ENCODE measurements around the gene FHAD1. TPM values are rescaled to one million over a fixed set of nuclear protein-coding genes. Genes with fewer than 3 reads are reported as not detected.

The FHAD1 gene
- polyA plus RNA-seq, 4 donors: 0.22 to 0.58 (median 0.36) TPM

DNA sequence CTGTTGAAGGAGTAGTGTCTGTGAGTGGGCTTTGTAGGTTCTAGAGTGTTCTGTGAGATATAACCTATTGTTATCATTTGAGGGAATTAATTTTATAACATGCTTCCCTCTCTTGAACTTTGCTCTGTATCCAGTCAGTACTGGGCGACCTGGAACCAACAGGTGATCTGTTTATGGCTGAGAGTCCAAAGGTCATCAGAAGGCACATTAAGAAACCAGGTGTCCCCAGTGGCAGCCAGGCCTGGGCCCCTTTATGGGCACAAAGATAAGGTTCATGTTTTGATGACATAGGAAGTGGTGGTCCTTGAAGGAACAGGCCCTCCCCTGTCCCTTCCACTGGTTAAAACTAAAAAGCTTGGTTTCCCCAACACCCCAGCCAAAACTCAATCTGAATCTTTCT, 61.1 kb downstream of the FHAD1 start:
- WGBS, 3 donors: 18 to 41% (median 25%) methylated on average over 1 of the region's 1 CpG
- Histone ChIP-seq H3K36me3 (ENCODE audit: control insufficient read depth in 3 of 3, insufficient read depth in 2 of 3, low read depth in 1 of 3, low read length in 3 of 3) (no peaks in the 10 kb centered on the region), H3K4me3 (ENCODE audit: low read depth in 1 of 3, low read length in 3 of 3) (no peak overlapping the region), H3K9me3 (ENCODE audit: control insufficient read depth in 2 of 2, insufficient read depth in 1 of 2, low read depth in 1 of 2, low read length in 1 of 2) (peaks cover 2 to 27% of the 10 kb centered on the region in 2 donors), H3K4me1 (ENCODE audit: control insufficient read depth in 3 of 3, insufficient read depth in 2 of 3, low read depth in 1 of 3, low read length in 2 of 3) (peaks cover 4 to 38% (median 13%) of the 10 kb centered on the region in 3 donors), H3K27me3 (ENCODE audit: control insufficient read depth in 3 of 3, insufficient read depth in 3 of 3, low read length in 3 of 3) (no peaks in the 10 kb centered on the region), H3K27ac (ENCODE audit: low read depth in 1 of 3, low read length in 2 of 3) (peak overlapping the region; percentile 91 to 98 (median 95))
- DNase-seq (peak; percentile 96), FAIRE-seq (no peak)

GRCh38 chr1:15308621-15309027, 61.6 kb downstream of the FHAD1 start:
- DNase-seq (peak in 1 of 2 donors; percentile 72), FAIRE-seq (no peak)
- Histone ChIP-seq H3K36me3 (ENCODE audit: control insufficient read depth in 3 of 3, insufficient read depth in 2 of 3, low read depth in 1 of 3, low read length in 3 of 3) (no peaks in the 10 kb centered on the region), H3K9me3 (ENCODE audit: control insufficient read depth in 2 of 2, insufficient read depth in 1 of 2, low read depth in 1 of 2, low read length in 1 of 2) (peaks cover 2 to 27% of the 10 kb centered on the region in 2 donors), H3K27ac (ENCODE audit: low read depth in 1 of 3, low read length in 2 of 3) (peak overlapping the region; percentile 91 to 98 (median 95)), H3K27me3 (ENCODE audit: control insufficient read depth in 3 of 3, insufficient read depth in 3 of 3, low read length in 3 of 3) (no peaks in the 10 kb centered on the region), H3K4me3 (ENCODE audit: low read depth in 1 of 3, low read length in 3 of 3) (no peak overlapping the region), H3K4me1 (ENCODE audit: control insufficient read depth in 3 of 3, insufficient read depth in 2 of 3, low read depth in 1 of 3, low read length in 2 of 3) (peaks cover 4 to 38% (median 13%) of the 10 kb centered on the region in 3 donors)
- WGBS, 3 donors: 15 to 53% (median 22%) methylated on average over 6 of the region's 6 CpGs

GRCh38 chr1:15309687-15310086, 62.7 kb downstream of the FHAD1 start:
- H3K9me3 ChIP-seq (ENCODE audit: control insufficient read depth in 2 of 2, insufficient read depth in 1 of 2, low read depth in 1 of 2, low read length in 1 of 2): peaks cover 2 to 27% of the 10 kb centered on the region in 2 donors
- peaks cover 4 to 38% (median 13%) of the 10 kb centered on the region in 3 donors for H3K4me1 ChIP-seq (ENCODE audit: control insufficient read depth in 3 of 3, insufficient read depth in 2 of 3, low read depth in 1 of 3, low read length in 2 of 3)
- DNase-seq: peak; percentile 27 to 46
- peak overlapping the region in 1 of 3 donors; percentile 6 for H3K4me3 ChIP-seq (ENCODE audit: low read depth in 1 of 3, low read length in 3 of 3)
- 32 to 67% (median 51%) methylated on average over 10 of the region's 10 CpGs for WGBS, 3 donors
- no peak for FAIRE-seq
- no peaks in the 10 kb centered on the region for H3K27me3 ChIP-seq (ENCODE audit: control insufficient read depth in 3 of 3, insufficient read depth in 3 of 3, low read length in 3 of 3)
- peak overlapping the region in 2 of 3 donors; percentile 38 to 95 for H3K27ac ChIP-seq (ENCODE audit: low read depth in 1 of 3, low read length in 2 of 3)
- no peaks in the 10 kb centered on the region for H3K36me3 ChIP-seq (ENCODE audit: control insufficient read depth in 3 of 3, insufficient read depth in 2 of 3, low read depth in 1 of 3, low read length in 3 of 3)

DNA sequence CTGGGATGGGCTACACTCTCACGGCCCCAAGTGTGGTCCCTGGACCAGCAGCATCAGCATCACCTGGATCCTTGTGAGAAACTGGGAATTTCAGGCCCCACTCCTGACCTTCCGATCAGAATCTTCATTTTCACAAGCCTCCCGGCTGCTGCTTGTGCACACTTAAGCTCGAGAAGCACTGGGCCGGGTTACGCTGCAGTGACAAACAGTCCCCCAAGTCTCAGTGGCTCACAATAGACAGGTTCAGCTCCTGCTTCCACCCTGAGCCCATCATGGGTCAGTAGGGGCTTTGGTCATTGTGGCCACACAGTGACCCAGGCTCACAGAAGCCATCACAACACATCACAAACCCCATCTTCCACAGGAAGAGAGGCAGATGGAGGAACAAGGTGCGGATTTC, 63.5 kb downstream of the FHAD1 start:
- Histone ChIP-seq H3K4me3 (ENCODE audit: low read depth in 1 of 3, low read length in 3 of 3) (no peak overlapping the region), H3K4me1 (ENCODE audit: control insufficient read depth in 3 of 3, insufficient read depth in 2 of 3, low read depth in 1 of 3, low read length in 2 of 3) (peaks cover 4 to 38% (median 13%) of the 10 kb centered on the region in 3 donors), H3K9me3 (ENCODE audit: control insufficient read depth in 2 of 2, insufficient read depth in 1 of 2, low read depth in 1 of 2, low read length in 1 of 2) (peaks cover 2 to 27% of the 10 kb centered on the region in 2 donors), H3K27ac (ENCODE audit: low read depth in 1 of 3, low read length in 2 of 3) (no peak overlapping the region), H3K36me3 (ENCODE audit: control insufficient read depth in 3 of 3, insufficient read depth in 2 of 3, low read depth in 1 of 3, low read length in 3 of 3) (no peaks in the 10 kb centered on the region), H3K27me3 (ENCODE audit: control insufficient read depth in 3 of 3, insufficient read depth in 3 of 3, low read length in 3 of 3) (no peaks in the 10 kb centered on the region)
- FAIRE-seq (no peak), DNase-seq (no peak)
- WGBS, 3 donors: 90 to 97% (median 94%) methylated on average over 7 of the region's 7 CpGs

DNA sequence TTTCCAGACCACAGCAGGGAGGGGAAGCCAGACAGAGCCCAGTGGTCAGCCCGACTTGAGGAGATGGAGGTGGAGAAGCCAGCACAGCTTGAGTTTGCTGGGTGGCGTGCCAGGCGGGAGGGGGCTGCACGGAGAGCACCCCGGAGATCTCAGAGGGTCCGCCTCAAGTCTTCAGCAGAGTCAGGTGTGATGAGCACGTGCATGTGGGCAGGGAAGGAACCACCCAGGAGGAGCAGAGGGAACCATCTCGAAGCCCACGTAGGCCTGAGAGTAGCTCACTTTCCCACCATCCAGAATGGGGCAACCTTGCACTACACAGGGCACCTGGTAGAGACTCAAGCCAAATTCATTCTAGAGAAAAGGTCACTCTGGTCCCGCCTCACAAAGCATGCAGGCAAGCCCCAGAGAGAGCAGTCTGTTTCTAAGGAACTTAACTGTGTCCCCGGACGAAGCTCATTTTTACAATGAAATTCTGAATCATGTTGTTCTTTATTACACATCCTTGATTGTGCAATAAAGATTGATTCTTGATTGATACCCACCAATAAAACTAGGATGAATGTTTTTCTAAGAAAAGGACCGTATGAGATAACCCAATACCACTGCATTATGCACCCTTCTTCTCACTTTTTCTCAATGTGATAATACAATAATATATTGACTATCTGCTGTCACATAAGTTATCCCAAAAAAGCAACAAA, 64.2 kb downstream of the FHAD1 start:
- H3K4me3 ChIP-seq (ENCODE audit: low read depth in 1 of 3, low read length in 3 of 3): no peak overlapping the region
- H3K27ac ChIP-seq (ENCODE audit: low read depth in 1 of 3, low read length in 2 of 3): no peak overlapping the region
- WGBS, 3 donors: 61 to 79% (median 77%) methylated on average over 13 of the region's 13 CpGs
- H3K27me3 ChIP-seq (ENCODE audit: control insufficient read depth in 3 of 3, insufficient read depth in 3 of 3, low read length in 3 of 3): no peaks in the 10 kb centered on the region
- H3K4me1 ChIP-seq (ENCODE audit: control insufficient read depth in 3 of 3, insufficient read depth in 2 of 3, low read depth in 1 of 3, low read length in 2 of 3): peaks cover 4 to 45% (median 13%) of the 10 kb centered on the region in 3 donors
- no peaks in the 10 kb centered on the region for H3K36me3 ChIP-seq (ENCODE audit: control insufficient read depth in 3 of 3, insufficient read depth in 2 of 3, low read depth in 1 of 3, low read length in 3 of 3)
- no peak for FAIRE-seq
- peaks cover 2 to 26% of the 10 kb centered on the region in 2 donors for H3K9me3 ChIP-seq (ENCODE audit: control insufficient read depth in 2 of 2, insufficient read depth in 1 of 2, low read depth in 1 of 2, low read length in 1 of 2)
- no peak for DNase-seq

- Histone ChIP-seq H3K36me3 (ENCODE audit: control insufficient read depth in 3 of 3, insufficient read depth in 2 of 3, low read depth in 1 of 3, low read length in 3 of 3) (no peaks in the 10 kb centered on the region), H3K27ac (ENCODE audit: low read depth in 1 of 3, low read length in 2 of 3) (no peak overlapping the region), H3K4me3 (ENCODE audit: low read depth in 1 of 3, low read length in 3 of 3) (no peak overlapping the region), H3K4me1 (ENCODE audit: control insufficient read depth in 3 of 3, insufficient read depth in 2 of 3, low read depth in 1 of 3, low read length in 2 of 3) (peaks cover 4 to 51% (median 13%) of the 10 kb centered on the region in 3 donors), H3K27me3 (ENCODE audit: control insufficient read depth in 3 of 3, insufficient read depth in 3 of 3, low read length in 3 of 3) (no peaks in the 10 kb centered on the region), H3K9me3 (ENCODE audit: control insufficient read depth in 2 of 2, insufficient read depth in 1 of 2, low read depth in 1 of 2, low read length in 1 of 2) (peaks cover 2 to 20% of the 10 kb centered on the region in 2 donors)
- FAIRE-seq (no peak), DNase-seq (no peak)
- 85 to 92% (median 89%) methylated on average over 7 of the region's 7 CpGs for whole genome bisulfite sequencing, 3 donors
Observed at GRCh38 chr1:15311880-15312279, 64.9 kb downstream of the FHAD1 start.

GRCh38 chr1:15312626-15313411, 65.8 kb downstream of the FHAD1 start:
- H3K4me1 ChIP-seq (ENCODE audit: control insufficient read depth in 3 of 3, insufficient read depth in 2 of 3, low read depth in 1 of 3, low read length in 2 of 3): peaks cover 4 to 45% (median 11%) of the 10 kb centered on the region in 3 donors
- 79 to 90% (median 88%) methylated on average over 16 of the region's 16 CpGs for WGBS, 3 donors
- H3K36me3 ChIP-seq (ENCODE audit: control insufficient read depth in 3 of 3, insufficient read depth in 2 of 3, low read depth in 1 of 3, low read length in 3 of 3): no peaks in the 10 kb centered on the region
- H3K9me3 ChIP-seq (ENCODE audit: control insufficient read depth in 2 of 2, insufficient read depth in 1 of 2, low read depth in 1 of 2, low read length in 1 of 2): peaks cover 2 to 13% of the 10 kb centered on the region in 2 donors
- H3K27ac ChIP-seq (ENCODE audit: low read depth in 1 of 3, low read length in 2 of 3): no peak overlapping the region
- H3K27me3 ChIP-seq (ENCODE audit: control insufficient read depth in 3 of 3, insufficient read depth in 3 of 3, low read length in 3 of 3): no peaks in the 10 kb centered on the region
- no peak overlapping the region for H3K4me3 ChIP-seq (ENCODE audit: low read depth in 1 of 3, low read length in 3 of 3)
- FAIRE-seq: no peak
- no peak for DNase-seq

All from small intestine (tissue), 7 donors.